GM12865 (cell line): ENCODE data around the gene PDPK1.
"Not testable (repeated sequence)": the region's sequence is repeated elsewhere in the genome, so short reads cannot be mapped to it uniquely, and the experiment has no call there.

Experiments used
- DNase-seq: peaks from one replicate; pipeline ENCODE4 v3.0.0; 2010; ENCODE audit warnings: low read depth
- H3K4me3 ChIP-seq: 2 replicates; pipeline ENCODE4 v1.5.1; 2011; ENCODE audit warnings: mild to moderate bottlenecking, low read depth, low read length, control low read depth

The PDPK1 gene

DNA sequence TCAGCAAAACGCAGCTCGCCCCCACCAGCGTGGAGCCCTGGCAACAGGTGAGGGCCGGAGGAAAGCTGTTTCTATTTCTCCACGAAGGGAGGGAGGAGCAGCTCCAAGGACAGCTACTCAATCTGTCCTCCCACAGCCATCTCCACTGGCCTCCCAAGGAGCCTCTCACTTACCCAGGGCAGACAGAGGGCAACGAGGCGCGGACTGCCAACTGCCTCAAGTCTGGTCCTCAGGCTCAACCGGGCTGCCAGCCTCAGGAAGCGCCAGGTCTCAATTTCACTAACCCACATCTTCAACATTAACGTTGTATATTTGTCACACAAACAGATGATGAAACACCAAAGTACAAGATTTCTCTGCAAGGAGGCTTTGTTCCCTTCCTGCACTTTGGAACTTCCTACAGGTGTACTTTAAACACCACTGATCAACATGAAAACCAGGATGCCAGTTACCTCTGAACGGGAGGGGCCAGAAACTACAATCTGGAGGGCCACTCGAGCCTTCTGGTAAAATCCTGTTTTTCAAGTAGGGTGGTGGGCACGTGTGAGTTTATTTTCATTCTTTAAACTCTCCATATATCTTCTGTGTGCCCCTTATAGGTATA lies 113.5 kb downstream of the PDPK1 start:
- not testable (repeated sequence) for H3K4me3 ChIP-seq, DNase-seq
